Fibroblast of skin of right quadriceps (primary cell): ENCODE measurements around the gene RASSF5.
A peak's percentile ranks its signal among the peaks of the same experiment; 100 is the strongest.

Experiments
- DNase-seq: peaks from one replicate; pipeline ENCODE4 v3.0.0-alpha.2; 2013

RASSF5 gene

GRCh38 chr1:206518206-206518605, 10.9 kb downstream of the RASSF5 start:
- no peak for DNase-seq

GRCh38 chr1:206518743-206519142, 11.4 kb downstream of the RASSF5 start:
- no peak for DNase-seq

GRCh38 chr1:206521127-206521526, 13.8 kb downstream of the RASSF5 start:
- DNase-seq, result no peak

- no peak for DNase-seq
Measured at GRCh38 chr1:206521694-206522402, 14.5 kb downstream of the RASSF5 start.

GRCh38 chr1:206524739-206525364, 17.5 kb downstream of the RASSF5 start:
- DNase-seq, result no peak

GRCh38 chr1:206526064-206526911, 19.0 kb downstream of the RASSF5 start:
- DNase-seq, result no peak

- no peak for DNase-seq
Measured at GRCh38 chr1:206529425-206529824, 22.1 kb downstream of the RASSF5 start.

GRCh38 chr1:206532368-206532767, 25.0 kb downstream of the RASSF5 start:
- DNase-seq, result no peak

- no peak for DNase-seq
Measured at GRCh38 chr1:206534552-206534951, 27.2 kb downstream of the RASSF5 start.

- DNase-seq, result no peak
Measured at GRCh38 chr1:206535853-206536188, 28.5 kb downstream of the RASSF5 start.

GRCh38 chr1:206537141-206537540, 29.8 kb downstream of the RASSF5 start:
- peak; percentile 65 for DNase-seq

GRCh38 chr1:206538086-206538770, 30.9 kb downstream of the RASSF5 start:
- no peak for DNase-seq

GRCh38 chr1:206538901-206539640, 31.7 kb downstream of the RASSF5 start:
- no peak for DNase-seq

- DNase-seq, result no peak
Measured at GRCh38 chr1:206540044-206540780, 32.9 kb downstream of the RASSF5 start.

- DNase-seq, result no peak
Measured at GRCh38 chr1:206541236-206541833, 34.0 kb downstream of the RASSF5 start.

GRCh38 chr1:206544562-206545257, 37.4 kb downstream of the RASSF5 start:
- peak; percentile 48 for DNase-seq

- no peak for DNase-seq
Measured at GRCh38 chr1:206545351-206545750, 38.0 kb downstream of the RASSF5 start.

- DNase-seq, result no peak
Measured at GRCh38 chr1:206547104-206547503, 39.8 kb downstream of the RASSF5 start.

GRCh38 chr1:206550446-206550845, 43.1 kb downstream of the RASSF5 start:
- no peak for DNase-seq

- no peak for DNase-seq
Measured at GRCh38 chr1:206551296-206551985, 44.1 kb downstream of the RASSF5 start.
